Common myeloid progenitor, CD34-positive (primary cell): ENCODE data around the gene PLPPR4. TPM values are rescaled to one million over a fixed set of nuclear protein-coding genes. Genes with fewer than 3 reads are reported as not detected.

Source experiments
- CTCF ChIA-PET: fragments of 350-600 bp; sonication (Branson Sonifier 250); formaldehyde crosslinking; loops from one replicate; lab custom pipeline; 2021; ENCODE audit warnings: antibody characterized with exemption; lab: Charles Lee
- POLR2A ChIA-PET: fragments of 350-600 bp; sonication (Branson Sonifier 250); formaldehyde crosslinking; loops from one replicate; lab custom pipeline; 2021; ENCODE audit warnings: antibody characterized with exemption; lab: Charles Lee
- DNase-seq, 3 donors: peaks; one replicate each; pipeline versions ENCODE4 v3.0.0 to v3.0.0-alpha.2; 2013
- H3K27ac ChIP-seq, 2 experiments: 1 replicate in 1 of 2; 2 replicates in 1 of 2; pipeline ENCODE4 v1.7.0; 2013; ENCODE audit warnings: inconsistent platforms in 2 of 2, low read length in 2 of 2, mild to moderate bottlenecking in 2 of 2, low read depth in 1 of 2, moderate library complexity in 1 of 2; ENCODE audit not compliant: severe bottlenecking in 2 of 2, insufficient read depth in 1 of 2, poor library complexity in 1 of 2
- H3K27me3 ChIP-seq, 5 experiments: replicated peaks in 2 of 5; 1 replicate in 3 of 5; 2 replicates in 2 of 5; pipeline versions ENCODE4 v1.6.1 to v1.7.0; 2013; ENCODE audit warnings: low read length in 4 of 5, mild to moderate bottlenecking in 2 of 5, moderate library complexity in 2 of 5, inconsistent platforms in 1 of 5; ENCODE audit not compliant: insufficient read depth in 5 of 5, control insufficient read depth in 4 of 5
- H3K36me3 ChIP-seq, 4 experiments: 1 replicate in 2 of 4; 2 replicates in 2 of 4; pipeline versions ENCODE4 v1.6.1 to v1.7.0; 2013; ENCODE audit warnings: low read length in 3 of 4, control low read depth in 1 of 4, mild to moderate bottlenecking in 1 of 4; ENCODE audit not compliant: control insufficient read depth in 4 of 4, insufficient read depth in 4 of 4
- H3K4me1 ChIP-seq, 4 experiments: 1 replicate in 3 of 4; 2 replicates in 1 of 4; pipeline versions ENCODE4 v1.6.1 to v1.7.1; 2013; ENCODE audit warnings: low read length in 3 of 4, mild to moderate bottlenecking in 3 of 4, control low read depth in 1 of 4, inconsistent platforms in 1 of 4, moderate library complexity in 1 of 4; ENCODE audit not compliant: control insufficient read depth in 4 of 4, insufficient read depth in 4 of 4; ENCODE audit errors: control extremely low read depth in 1 of 4
- H3K4me3 ChIP-seq, 7 experiments: 1 replicate in 4 of 7; 2 replicates in 3 of 7; pipeline versions ENCODE4 v1.5.1 to v1.7.0; 2013; ENCODE audit warnings: mild to moderate bottlenecking in 7 of 7, low read length in 6 of 7, moderate library complexity in 6 of 7, inconsistent platforms in 2 of 7, low read depth in 2 of 7, control low read depth in 1 of 7; ENCODE audit not compliant: insufficient read depth in 4 of 7, control insufficient read depth in 1 of 7; ENCODE audit errors: extremely low read depth in 1 of 7
- H3K9me3 ChIP-seq, 5 experiments: 1 replicate in 4 of 5; 2 replicates in 1 of 5; pipeline versions ENCODE4 v1.6.1 to v1.7.1; 2013; ENCODE audit warnings: low read length in 4 of 5, mild to moderate bottlenecking in 2 of 5, inconsistent platforms in 1 of 5, low read depth in 1 of 5, moderate library complexity in 1 of 5; ENCODE audit not compliant: control insufficient read depth in 4 of 5, insufficient read depth in 2 of 5; ENCODE audit errors: control extremely low read depth in 1 of 5
- WGBS: methylation state at CpG from one replicate; pipeline ENCODE4 v1.1.5; 2013; ENCODE audit not compliant: insufficient coverage; 5-methylcytosine and 5-hydroxymethylcytosine counted together
- polyA plus RNA-seq: library from polyadenylated mRNA; unstranded; fragments of 120-200 nt; gene quantifications from one replicate; pipeline ENCODE4 v1.2.1, GENCODE V29; 2013

PLPPR4 gene, protein sequence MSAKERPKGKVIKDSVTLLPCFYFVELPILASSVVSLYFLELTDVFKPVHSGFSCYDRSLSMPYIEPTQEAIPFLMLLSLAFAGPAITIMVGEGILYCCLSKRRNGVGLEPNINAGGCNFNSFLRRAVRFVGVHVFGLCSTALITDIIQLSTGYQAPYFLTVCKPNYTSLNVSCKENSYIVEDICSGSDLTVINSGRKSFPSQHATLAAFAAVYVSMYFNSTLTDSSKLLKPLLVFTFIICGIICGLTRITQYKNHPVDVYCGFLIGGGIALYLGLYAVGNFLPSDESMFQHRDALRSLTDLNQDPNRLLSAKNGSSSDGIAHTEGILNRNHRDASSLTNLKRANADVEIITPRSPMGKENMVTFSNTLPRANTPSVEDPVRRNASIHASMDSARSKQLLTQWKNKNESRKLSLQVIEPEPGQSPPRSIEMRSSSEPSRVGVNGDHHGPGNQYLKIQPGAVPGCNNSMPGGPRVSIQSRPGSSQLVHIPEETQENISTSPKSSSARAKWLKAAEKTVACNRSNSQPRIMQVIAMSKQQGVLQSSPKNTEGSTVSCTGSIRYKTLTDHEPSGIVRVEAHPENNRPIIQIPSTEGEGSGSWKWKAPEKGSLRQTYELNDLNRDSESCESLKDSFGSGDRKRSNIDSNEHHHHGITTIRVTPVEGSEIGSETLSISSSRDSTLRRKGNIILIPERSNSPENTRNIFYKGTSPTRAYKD
- not detected for polyA plus RNA-seq

DNA sequence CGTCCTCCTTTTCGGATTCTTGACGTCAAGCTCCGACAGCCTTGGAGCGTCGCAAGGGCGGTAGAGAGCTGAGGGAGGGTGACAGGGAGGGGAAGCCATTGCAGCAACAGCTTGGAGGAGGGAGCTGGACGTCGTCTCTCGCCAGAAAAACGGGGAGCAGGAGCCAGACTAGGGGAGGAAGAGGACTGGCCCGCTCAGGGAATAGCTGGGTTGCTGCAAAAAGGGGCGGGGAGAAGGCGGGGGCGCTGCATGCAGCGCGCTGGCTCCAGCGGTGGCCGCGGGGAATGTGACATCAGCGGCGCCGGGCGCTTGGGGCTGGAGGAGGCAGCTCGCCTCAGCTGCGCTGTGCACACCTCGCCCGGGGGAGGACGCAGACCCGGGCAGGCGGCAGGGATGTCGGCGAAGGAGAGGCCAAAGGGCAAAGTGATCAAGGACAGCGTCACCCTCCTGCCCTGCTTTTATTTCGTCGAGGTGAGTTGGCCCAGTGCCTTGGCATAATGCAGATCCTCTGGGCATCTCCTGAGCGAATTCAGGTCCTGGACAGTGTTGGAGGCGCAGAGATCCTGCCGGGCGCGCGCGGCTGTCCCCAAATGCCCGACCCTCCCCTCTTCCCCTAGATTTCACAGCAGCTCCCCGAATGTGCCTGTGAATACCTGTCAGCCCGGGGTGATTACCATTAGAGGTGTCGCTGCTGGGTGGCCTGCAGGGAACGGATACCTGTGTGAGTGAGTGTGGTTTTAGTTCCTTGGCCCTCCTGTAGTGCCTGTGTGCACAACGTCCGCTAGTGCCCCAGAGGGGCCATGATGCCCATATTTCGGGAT is at the start of gene PLPPR4:
PLPPR4 (plus strand) TSS at position 292 of the 821 bp plus-strand sequence; CDS start at position 394, 102 bp downstream.
- peak within 1 kb of the TSS in 6 of 7 experiments; percentile 42 to 74 (median 57) for H3K4me3 ChIP-seq
- CTCF ChIA-PET: no interaction called here
- WGBS: 4% methylated on average over 40 of the region's 51 CpGs
- H3K36me3 ChIP-seq: no peaks in the 10 kb centered on the region
- peaks cover 0 to 10% (median 7%) of the 10 kb centered on the region in 4 experiments for H3K4me1 ChIP-seq
- no peaks in the 10 kb centered on the region for H3K9me3 ChIP-seq
- POLR2A ChIA-PET: no interaction called here
- peak; percentile 7 to 50 (median 19) for DNase-seq
- peaks cover 8 to 44% (median 34%) of the 10 kb centered on the region in 5 experiments for H3K27me3 ChIP-seq
- no peak within 1 kb of the TSS for H3K27ac ChIP-seq

DNA sequence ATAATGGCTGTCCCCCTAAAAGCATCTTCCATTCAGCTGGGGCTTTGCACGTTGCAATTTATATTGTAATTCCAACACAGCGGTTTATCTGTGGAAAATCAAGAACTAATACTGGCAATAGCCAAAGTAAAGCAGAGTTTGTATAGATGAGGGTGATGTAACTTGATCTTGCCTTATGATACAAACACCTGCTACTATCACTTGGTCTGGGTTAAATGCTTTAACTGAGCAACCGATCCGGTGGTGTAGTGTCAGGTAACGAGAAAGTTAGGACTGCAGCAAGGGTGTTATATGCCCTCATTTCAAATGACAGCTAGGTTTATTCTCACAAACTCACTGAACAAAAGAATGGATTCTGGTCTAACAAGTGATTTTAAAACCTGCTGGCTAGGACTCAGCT is 47.3 kb upstream of the PLPPR4 start:
- Histone ChIP-seq H3K36me3 (no peaks in the 10 kb centered on the region), H3K4me3 (no peak overlapping the region), H3K27ac (no peak overlapping the region), H3K4me1 (no peaks in the 10 kb centered on the region), H3K9me3 (peaks cover 0 to 7% (median 0%) of the 10 kb centered on the region in 5 experiments), H3K27me3 (no peaks in the 10 kb centered on the region)
- no peak for DNase-seq
- POLR2A ChIA-PET: no interaction called here
- CTCF ChIA-PET: interaction anchor here (0.6 kb wide), 1 partner anchor 36 kb away, joined by 3 read pairs; no protein-coding TSS in a partner anchor
- WGBS: no CpG with 5 or more reads among the region's 5 CpGs

DNA sequence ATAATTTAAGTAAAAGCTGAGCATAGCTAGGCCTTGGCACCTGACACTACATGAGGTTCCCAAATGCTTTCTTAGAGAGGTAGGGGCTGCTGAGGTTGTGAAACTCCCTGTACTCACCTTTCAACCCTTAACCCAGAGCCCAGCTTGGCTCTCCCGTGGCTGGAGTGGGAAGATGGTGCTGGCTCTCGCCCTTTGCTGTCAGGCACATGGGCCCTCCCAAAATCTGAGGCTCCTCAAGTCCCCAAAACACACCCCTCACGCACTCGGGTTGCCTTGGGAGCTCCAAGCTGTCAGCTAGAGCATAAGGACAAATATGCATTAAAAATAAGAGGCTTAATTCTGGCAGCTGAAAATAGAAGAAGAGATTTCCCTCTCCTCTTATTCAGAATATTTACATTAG is 46.7 kb upstream of the PLPPR4 start:
- ChIA-PET POLR2A (no interaction called here), CTCF (no interaction called here)
- no peak overlapping the region for H3K4me3 ChIP-seq
- peaks cover 0 to 7% (median 0%) of the 10 kb centered on the region in 5 experiments for H3K9me3 ChIP-seq
- H3K4me1 ChIP-seq: no peaks in the 10 kb centered on the region
- H3K36me3 ChIP-seq: no peaks in the 10 kb centered on the region
- DNase-seq: no peak
- 86% methylated on average over 2 of the region's 4 CpGs for WGBS
- no peaks in the 10 kb centered on the region for H3K27me3 ChIP-seq
- H3K27ac ChIP-seq: no peak overlapping the region

DNA sequence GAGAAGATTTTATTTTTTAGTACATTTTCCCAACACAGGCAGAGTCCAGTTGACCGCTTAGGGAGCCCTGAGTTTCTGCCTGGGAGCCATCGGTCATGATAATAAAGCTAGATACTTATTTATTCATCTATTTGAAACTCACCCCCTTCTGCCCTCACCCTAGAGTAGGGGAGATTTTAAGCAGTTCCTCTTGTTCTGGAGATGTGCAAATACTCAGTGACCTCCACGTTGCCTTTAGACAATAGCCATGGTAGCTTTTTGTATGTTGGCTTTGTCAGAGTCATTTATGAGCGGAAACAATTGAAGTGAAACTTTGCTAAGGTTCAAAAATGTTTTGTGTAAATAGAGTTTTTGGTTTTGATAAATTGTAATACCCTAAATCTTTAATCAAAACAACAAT is 45.7 kb upstream of the PLPPR4 start:
- ChIA-PET CTCF (no interaction called here), POLR2A (no interaction called here)
- H3K4me3 ChIP-seq: no peak overlapping the region
- DNase-seq: no peak
- no peaks in the 10 kb centered on the region for H3K27me3 ChIP-seq
- H3K4me1 ChIP-seq: no peaks in the 10 kb centered on the region
- H3K9me3 ChIP-seq: peaks cover 0 to 7% (median 0%) of the 10 kb centered on the region in 5 experiments
- H3K36me3 ChIP-seq: no peaks in the 10 kb centered on the region
- WGBS: 43% methylated on average over 1 of the region's 4 CpGs
- H3K27ac ChIP-seq: no peak overlapping the region

DNA sequence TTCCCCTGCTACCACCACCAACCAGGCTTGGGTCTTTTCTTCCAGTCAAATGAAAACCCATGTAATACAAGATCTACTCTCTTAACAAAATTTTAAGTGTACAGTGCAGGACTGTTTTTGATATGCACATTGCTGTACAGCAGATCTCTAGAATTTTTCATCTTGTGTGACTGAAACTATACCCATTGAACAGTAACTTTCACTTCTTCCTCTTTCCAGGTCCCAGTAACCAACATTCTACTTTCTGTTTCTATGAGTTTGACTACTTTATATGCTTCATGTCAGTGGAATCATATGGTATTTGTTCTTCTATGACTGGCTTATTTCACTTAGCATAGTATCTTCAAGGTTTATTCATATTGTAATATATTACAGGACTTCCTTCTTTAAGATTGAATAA is 45.3 kb upstream of the PLPPR4 start:
- CTCF ChIA-PET: no interaction called here

DNA sequence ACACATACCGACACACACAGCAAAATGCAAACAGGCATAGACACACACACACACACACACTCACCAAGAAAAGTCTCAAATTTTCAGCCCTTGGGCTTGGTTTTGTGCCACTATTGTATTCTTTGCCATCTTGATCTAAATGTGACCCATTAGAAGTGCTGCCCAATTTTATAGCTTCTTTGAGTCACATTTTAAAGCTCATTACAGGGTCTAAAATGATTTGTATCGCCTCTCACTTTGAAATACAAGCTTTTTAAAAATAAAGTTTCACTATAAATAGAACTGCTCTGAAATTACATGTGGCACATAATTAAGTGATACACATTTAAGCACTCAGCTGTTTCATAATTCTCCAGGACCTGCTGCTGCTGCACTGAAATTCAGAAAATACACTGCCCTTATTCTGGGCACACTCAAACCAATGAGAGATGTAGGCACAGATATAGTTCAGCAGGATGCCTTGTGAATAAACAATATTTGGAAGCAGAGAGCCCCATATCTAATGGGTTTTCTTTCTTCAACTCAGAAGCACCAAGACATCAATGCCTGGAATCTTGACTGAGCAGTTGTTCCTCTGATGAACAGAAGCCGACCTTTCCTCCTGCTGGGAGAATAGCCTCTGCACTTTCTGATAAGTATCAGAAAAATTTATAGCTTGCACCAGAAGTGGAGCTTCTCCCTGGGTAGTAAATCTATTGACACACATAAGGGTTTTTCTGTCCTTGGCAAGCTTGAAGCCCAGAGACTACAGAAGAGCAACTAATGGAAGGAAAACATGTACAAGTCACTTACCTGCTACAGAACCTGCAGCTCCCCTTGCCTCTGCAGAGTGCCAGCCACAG is 37.0 kb upstream of the PLPPR4 start:
- POLR2A ChIA-PET: no interaction called here
- peaks cover 0 to 3% (median 0%) of the 10 kb centered on the region in 5 experiments for H3K9me3 ChIP-seq
- no peak for DNase-seq
- WGBS: 100% methylated on average over 2 of the region's 3 CpGs
- no peaks in the 10 kb centered on the region for H3K4me1 ChIP-seq
- CTCF ChIA-PET: no interaction called here
- peaks cover 0 to 3% (median 0%) of the 10 kb centered on the region in 5 experiments for H3K27me3 ChIP-seq
- no peaks in the 10 kb centered on the region for H3K36me3 ChIP-seq
- H3K27ac ChIP-seq: no peak overlapping the region
- H3K4me3 ChIP-seq: no peak overlapping the region

More for the DNA sequence above, 45.3 kb upstream of the PLPPR4 start:
- no peak overlapping the region for H3K27ac ChIP-seq
- H3K4me3 ChIP-seq: no peak overlapping the region
- peaks cover 0 to 7% (median 0%) of the 10 kb centered on the region in 5 experiments for H3K9me3 ChIP-seq
- H3K4me1 ChIP-seq: no peaks in the 10 kb centered on the region
- DNase-seq: no peak
- no peaks in the 10 kb centered on the region for H3K27me3 ChIP-seq
- no peaks in the 10 kb centered on the region for H3K36me3 ChIP-seq
- POLR2A ChIA-PET: no interaction called here
